ENCODE results near the gene MAD1L1.

Gene MAD1L1

DNA sequence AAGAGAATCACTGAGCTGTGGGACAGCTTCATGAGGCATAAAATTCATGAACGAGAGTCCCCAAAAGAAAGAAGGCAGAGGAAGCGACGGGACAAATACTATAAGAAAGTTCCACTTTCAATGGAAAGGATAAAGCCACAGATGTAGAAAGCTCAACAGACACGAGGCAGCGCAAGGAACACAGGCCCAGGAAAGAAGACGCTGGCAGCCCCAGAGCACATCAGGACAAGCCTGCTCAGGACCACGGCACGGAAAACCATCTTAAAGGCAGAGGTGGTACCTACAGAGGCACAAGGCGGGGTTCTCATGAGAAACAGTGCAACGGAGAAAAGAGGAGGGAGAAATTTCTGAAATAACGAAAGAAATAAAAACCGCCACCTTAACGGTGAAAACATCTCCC, 273.4 kb downstream of the MAD1L1 start:
- DNase-seq, result no peak

DNA sequence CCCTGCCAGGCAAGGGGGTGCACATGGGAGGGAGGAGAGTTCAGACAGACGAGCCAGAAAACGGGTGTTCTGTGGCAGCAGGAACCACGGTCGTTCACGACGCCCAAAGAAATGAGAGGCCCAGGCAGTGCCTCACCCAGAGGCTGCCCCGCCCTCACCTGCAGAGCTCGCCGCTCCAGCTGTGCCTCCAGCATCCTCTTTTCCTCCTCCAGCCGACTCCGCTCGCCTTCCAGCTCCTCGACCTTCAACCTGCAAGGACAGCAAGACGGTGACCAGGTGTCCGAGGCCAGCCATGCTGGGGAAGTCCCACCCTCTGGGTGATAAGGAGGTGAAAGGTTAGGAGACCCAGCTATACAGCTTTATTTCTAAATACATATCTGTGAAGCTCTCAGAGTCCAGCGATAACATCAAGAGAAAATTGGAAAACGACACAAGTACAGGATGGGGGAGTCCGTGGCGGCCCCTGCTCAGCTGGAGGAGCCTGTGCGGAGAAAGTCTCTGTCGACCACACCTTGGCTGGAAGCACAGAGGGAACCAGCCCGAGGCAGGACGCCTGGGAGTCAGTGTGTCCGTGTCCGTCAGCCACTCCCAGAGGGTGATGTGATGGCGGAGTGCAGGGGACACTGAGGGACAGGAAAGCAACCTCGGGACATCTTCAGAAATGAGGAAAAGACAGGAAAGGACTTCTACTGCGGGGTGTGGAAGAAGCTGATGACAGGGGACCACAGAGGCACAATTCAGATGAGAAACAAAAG, 275.1 kb downstream of the MAD1L1 start:
- no peak for DNase-seq

DNA sequence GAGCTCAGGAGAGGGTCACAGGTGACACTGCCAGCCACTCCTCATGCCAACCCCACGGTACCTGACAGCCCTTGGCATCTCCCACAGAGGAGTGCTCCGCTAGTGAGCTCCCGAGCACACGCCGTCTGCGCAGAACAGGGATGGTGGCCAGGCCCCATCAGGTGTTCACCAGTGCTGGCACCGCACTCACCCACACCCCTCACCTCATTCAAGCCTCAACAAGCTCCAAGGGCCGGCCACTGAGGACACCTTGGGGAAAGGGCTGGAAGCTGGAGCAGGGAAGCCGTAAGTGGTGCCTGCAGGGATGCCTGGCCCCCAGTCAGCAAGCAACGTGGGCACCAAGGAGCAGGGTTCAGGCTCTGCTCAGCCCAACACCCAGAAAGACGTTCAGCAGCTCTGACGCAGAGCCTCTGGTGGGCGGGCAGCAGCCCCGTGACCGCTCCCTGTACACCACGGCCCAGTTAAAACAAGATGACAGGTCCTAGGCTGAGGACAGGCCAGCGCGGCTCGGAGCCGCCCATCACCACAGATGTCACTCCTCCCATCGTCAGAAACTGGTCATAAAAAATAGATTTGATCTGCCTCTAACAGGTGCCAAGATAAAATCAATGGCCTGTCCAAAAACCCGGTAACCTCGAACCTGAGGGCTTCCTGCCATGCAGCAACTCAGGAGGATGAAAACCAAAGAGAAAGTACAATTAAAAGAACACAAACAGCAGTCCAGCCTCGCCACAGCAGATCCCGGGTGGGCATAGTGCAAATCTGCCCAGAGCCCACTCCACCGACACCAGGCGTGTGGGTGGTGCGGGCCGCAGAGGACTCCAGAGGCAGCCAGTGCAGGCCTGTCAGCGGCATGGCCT, 275.9 kb downstream of the MAD1L1 start:
- no peak for DNase-seq

DNA sequence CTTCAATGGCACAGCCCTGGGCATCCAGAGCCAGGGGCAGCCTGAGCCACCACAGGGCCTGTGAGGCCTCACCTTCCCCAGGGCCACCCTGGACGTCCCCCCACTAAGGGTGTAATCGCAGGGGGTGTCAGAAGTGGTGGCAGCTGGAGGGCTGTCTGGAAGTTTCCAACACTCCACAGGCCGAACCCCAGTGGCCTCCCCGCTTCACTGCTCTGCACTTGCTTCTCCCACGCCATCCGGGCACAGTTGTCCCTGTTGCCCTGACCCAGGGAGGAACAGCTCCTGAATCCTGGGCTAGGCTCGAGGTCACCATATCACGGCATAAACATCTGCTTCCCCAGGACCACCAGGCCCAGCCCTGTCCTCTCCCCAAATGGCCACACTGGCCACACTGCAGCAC, 276.6 kb downstream of the MAD1L1 start:
- DNase-seq, result no peak

DNA sequence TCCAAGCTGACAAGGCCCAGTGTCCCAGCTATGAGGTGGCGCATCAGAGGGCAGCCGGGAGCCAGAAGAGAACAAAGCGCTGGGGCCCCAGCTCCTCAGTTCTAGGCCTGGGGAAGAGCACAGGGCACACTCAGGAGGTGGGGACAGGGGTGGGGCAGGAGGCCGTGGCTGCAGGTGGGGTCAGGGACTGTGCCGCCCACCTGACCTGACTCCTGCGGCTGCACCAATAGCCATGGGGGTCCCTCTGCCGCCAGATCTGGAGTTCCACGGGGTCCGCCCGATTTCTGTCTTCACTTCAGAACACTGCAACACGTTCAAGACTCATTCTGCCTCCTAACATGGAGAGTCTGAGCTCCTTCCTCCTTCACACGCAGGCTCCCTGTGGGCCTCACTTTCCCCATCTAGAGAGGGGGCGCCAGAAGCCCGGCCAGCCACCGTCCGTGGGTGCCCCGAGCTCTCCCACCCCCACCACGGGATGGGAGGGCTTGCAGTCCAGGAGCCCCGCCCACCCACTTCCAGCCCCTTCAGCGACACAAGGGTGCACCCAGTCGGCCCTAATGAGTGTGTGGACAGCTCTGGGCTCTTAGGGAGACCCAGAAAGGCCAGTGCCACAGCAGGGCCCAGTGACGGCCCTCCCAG, 278.3 kb downstream of the MAD1L1 start:
- DNase-seq, result no peak

DNA sequence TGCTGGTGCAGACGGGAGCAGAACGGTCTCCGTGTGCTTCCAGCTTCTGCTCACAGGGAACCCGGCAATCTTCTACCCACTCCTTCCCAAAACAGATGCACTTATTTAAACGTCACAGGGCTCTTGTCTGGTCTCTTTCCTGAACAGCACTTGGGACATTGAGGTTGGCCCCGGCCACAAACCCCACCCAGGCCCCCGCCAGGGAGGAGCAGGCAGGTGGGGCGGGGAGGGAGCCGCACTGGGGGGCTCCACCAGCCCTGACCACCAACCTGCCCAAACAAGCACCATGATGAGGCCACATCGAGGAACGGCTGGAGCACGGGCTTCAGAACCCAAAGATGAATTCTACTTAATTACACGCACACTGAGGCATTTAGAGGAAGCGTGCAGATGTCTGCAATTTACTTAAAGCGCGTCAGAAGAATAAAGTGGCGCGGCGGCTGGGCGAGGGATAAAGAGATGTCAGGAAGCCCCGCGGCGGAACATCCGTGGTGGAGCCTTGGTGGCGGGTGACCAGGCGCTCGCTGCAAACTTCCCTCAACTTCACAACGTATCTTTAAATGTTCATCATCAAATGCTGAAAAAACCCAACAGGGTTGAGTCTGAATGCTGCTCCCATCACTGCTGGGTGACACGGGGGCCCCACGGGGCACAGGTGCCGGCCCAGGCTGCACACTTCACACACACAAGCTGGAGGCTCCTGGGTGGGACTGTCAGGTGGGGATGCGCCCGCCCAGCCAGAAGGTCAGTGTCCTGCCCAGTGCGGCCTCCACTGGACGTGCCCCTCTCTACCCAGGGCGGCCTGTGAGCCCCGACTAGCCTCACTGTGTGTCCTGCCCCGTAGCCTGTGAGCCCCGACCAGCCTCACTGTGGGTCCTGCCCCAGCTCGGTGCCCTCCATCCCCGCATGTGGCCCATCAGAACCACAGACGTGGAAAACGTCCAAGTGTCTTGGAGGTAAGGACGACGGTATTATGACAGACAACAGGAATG, 279.2 kb downstream of the MAD1L1 start:
- DNase-seq, result no peak

DNA sequence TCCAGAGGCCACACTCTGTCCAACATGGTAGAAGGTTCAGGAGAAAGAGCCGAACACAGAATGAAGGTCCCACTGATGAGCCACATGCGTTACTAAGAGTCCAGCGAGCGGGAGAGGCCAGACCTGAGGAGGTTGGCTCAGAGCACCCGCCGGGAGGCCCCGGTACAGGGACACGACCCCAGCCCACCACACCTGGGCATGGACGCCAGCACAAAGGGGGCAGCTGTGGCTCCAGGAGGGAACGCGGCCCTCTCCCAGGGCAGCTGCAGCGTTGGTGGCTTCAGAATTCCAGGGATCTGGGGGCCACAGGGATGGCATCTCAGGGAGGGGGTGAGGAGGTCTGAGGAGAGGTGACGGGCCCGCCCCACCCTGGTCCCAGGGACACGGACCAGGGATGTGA, 280.0 kb downstream of the MAD1L1 start:
- no peak for DNase-seq

DNA sequence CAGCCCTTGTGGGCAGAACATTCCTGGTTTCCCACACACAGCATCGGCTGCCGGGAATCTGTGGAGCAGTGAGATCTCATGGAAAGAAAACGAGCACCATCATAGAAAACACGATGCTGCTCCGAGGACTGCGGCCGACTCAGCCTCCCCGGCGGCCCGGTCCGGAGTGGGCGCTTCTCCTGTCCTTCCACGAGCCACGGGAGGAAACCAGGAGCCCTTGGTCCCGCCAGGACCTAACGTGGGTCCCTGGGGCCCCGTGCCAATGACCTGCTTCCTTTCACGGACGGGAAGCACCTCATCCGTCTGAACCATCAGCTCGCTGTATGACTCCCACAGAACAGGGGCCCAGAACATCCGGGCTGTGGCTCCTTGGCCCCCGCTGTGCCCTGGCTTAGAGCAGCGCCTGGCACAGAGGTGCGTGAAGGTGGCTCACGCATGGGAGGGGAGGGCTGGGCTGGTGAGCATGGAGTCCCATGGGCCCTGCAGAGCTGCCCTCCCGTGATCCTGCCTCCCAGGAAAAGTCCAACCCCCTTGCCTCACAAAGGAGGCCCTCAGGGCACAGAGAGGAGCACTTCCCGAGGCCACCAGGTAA, 280.5 kb downstream of the MAD1L1 start:
- no peak for DNase-seq

DNA sequence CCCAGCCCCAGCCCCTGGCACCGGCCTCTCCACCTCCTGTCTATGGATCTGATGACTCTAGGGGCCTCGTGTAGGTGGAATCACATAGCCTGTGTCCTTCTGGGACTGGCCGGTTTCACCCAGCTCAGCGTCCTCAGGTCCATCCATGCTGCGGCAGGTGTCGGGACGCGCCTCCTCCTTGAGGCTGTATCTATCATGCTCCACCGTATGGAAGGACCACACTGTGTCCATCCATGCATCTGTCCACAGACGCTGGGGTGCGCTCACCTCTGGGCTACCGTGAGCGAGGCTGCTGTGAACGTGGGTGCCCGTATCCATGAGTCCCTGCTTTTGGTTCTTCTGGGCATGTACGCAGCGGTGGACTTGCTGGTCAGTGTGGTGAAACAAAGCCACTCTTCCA, 281.1 kb downstream of the MAD1L1 start:
- no peak for DNase-seq

DNA sequence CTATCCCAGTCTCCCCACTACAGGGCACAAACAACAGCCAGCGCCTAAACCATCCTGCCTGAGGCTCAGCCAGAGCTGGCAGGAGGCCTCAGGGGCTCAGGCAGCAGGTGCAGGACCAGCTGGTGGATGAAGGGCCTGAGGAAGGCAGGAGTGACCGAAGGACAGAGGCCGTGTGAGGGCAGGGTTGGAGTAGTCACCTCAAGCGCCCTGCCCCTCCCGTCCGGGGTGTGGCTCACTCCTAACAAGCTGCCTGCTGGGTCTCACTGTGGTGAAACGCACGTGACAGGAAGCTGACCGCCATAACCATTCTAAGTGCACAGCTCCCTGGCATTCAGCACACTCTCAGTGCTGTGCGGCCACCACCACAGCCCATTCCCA, 281.6 kb downstream of the MAD1L1 start:
- peak; percentile 17 for DNase-seq

DNA sequence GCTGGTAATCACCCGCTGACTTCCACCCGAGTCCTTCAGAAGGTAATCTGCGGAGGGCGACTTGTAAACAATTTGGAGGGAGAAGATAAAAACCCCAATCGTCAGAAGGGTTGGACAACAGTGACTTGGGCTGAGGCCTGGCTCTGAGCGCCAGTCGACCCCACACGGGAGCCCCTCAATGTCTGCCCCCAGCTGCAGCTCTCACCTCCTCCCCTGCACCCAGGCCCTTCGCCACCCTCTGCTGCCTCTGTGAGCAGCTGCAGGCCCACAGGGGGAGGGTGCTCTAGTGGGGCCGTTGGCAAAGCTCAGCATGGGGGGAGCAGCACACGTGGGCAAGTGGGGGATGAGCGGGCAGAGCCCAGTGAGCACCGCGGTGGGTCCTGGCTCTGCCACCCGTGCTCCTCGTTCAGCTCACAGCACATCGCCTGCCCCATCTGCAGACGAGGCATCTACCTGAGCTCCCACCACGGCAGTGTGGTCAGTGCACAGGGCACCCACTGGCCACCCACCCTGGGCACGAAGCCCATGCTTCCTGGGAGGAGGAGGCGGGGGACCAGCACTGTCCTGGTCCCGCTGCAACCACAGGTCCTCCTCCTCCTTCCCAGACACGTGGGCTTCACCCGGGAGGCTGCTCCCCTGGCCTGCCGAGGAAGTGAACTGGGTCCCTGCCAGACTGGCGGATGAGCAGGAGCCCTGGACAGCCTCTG, 282.1 kb downstream of the MAD1L1 start:
- no peak for DNase-seq

DNA sequence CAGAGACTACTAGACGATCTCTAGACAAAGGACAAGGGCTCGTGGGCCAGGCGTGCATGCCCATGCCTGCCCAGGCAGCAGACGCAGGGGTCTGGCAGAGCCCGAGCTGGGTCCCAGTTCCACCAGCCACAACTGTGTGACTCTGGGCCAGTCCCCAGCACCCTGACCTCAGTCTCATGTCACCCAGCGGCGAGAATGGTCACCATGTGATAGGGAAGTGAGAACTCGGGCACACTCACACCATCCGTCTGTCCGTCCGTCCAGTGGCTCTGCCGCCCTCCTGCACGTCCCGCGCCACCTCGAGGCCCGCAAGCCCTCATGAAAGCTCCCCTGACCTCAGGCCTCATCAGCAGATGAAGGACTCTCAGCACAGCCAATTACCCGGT, 282.7 kb downstream of the MAD1L1 start:
- no peak for DNase-seq

DNA sequence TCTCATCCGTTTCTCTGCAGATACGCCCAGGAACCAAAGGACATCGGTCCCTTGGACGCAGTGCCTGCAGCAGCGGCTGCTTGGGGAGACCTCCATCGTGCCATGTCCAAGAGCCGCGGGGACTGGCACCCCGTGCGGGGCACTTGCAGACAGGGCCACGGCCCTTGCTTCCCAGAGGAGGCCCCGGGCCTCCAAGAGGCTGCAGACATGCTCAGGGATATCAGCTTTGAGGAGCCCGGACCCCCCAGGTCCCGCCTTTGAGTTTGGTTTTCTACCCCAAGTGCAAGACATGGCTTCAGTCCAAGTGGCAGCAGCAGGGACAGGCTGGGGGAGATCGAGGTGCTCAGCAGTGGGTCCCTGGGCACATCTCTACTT, 283.1 kb downstream of the MAD1L1 start:
- DNase-seq, result no peak

DNA sequence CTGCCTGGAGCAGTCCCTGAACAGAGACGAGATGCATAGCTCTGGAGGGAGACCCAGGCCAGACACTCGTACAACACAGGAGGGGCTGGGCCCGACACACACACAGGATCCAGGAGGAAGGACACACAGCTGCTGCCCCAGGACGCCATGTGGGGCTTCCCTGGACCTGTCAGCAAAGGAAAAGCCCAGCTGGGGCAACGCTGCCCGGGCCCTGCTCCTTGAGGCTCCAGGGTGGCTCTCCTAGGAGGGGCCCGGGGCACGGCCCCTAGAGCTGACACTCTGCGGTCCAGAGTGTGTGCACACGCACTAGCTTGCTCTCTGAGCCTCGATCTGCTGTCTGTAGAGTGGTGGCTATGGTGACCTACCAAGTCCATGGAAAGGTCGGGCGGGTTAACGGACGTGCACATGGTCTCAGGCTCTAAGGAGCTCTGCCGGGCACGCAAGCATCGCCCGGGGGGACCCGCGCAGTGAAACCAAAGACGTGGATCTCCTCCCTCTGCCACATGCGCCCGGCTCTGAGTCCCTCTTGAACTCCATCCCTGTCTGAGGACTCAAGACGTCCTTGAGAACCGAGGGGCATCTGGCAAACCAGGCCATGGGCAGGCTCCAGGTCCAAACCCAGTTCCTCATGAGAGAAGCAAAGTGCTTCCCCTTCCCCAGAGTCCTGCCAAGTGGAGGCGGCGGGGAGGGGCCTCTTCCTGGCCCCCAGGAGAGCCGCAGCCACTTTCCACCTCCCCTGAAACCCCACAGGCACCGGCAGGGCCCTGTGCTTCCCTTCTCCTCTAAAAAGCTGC, 283.7 kb downstream of the MAD1L1 start:
- no peak for DNase-seq

DNA sequence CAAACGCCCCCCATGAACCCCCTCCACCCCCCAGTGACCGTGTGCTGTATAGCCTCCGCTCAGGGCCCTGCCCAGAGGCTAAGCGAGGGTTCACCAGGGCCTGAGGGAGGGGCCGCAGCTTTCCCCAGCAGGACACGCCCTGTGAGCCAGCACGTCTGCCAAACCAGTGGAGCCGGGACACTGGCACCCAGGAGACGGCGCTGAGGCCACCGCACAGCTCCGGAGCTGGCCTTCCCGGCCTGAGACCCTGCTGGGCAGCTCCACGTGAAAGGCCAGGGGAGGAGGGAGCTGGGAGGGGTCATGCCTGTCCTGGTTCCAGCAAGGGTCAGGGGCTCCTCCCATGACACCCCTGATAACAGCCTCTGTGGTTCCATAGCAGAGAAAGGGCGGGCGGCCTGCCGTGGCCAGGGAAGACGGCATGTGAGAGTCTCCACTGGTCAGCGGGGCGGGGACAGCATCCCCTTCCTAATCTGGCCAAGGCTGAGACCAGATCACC, 284.4 kb downstream of the MAD1L1 start:
- no peak for DNase-seq

DNA sequence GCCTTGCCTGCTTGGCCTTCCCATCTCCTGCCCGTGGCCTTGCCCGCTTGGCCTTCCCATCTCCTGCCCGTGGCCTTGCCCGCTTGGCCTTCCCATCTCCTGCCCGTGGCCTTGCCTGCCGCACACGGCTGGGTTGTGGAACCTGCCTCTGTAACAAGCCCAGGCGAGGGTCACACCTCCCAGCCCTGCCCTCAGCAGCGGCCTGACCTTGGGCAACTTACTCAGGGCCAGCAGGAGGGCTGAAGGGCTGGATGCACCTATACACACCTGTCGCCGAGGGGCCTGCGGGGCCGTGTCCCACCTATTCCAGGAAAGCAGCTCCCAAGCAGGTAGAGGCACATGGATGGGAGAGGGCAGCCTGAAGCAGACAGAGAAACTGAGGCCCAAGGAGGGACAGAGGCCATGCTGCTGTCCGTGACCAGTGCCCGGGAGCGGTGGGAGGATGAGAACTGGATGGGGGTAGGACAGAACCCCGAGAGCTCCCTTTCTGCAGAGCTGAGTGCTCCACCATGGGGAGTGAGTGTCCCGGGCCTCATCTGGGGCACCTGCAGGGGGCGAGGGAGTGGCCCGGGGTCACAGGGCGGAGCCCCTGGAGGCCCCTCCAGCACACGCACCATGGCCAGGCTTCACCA, 285.0 kb downstream of the MAD1L1 start:
- DNase-seq, result no peak

DNA sequence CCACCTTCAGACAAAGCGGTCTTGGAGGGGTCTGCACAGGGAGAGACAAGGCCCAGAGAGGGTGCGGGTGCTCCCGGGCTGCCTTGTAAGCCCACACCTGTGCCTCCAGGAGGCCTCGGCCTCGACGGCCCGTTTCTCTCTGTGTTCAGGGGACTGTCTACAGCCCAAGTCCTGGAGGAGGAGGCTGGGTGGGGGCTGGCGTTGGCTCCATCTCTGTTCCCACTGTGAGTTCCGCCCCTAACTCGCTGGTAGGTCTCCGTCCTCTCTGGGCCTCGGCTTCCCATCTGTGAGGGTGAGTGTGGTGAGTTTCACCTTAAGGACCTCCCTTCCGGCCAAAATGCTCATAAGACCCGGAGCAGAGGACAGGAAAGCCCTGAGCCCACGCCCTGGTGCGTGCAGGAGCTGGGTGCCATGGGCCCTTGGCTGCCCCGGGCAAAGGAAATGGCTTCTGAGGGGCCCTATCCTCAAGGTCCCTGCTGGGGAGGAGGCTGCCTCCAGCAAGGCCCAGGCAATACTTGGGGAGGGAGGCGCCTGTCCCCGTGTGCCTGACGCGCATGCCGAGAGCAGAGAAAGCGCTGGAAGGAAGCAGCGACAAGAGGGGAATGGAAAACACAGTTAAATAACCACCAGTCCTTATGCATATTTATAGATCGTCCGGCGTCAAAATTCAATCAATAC, 285.8 kb downstream of the MAD1L1 start:
- no peak for DNase-seq

DNA sequence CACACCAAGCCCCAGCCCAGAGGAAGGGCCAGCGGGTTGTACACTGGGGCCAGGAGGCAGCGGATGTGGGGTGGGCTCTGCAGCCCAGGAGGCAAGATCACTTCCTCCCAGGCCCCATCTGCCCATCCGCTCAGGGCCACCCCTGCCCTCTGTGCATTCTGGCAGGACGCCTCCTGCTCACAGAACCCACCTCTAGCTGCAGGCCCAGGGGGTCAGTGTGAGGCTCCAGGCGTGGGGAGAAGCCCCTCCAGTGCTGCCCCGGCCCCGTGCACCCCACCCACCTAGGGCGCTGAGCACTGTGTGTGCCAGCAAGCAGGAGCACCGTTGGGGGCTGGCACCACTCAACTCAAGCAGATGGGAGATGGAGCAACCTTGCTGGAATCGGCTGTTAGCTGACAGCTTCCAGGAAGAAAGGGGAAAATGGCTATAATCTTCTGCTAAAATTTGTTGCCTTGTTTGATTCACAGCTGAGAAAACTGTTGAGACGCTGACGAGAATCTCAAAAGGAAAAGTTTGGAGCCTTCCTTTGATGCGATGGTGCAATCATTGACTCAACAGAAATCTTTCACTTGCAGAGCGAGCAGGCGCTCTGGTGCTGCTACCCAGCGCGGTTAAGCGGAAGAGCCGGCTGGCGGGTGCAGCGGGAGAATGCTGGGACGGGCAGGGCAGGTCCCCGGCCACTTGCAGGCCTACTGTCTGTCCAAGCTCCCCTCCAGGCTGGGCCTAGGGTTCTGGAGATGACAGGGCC, 286.5 kb downstream of the MAD1L1 start:
- no peak for DNase-seq

DNA sequence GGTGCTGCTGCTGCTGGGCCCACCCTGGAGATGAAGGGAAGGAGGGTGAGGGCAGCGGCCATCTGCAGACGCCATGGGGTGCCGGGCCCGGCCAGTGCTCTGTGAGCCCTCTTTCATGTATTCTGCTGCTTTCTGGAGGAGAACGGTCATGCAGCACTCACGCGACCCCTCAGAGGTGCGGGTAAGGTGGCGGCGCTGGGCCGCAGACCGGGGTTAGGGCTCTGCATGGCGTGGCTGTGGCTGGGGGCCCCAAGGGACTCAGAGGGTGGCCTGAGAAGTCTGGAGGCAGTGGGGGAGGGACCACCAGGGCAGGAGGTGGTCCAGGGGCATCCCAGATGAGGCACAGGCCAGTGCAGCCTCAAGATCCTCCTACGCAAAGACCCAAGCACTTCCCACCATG, 287.2 kb downstream of the MAD1L1 start:
- no peak for DNase-seq
